HG03045 (cell line): ENCODE measurements around the gene KNCN.

ENCODE experiments used
- ATAC-seq: cut with Tn5 transposase; IDR thresholded peaks from one replicate; pipeline ENCODE4 v1.9.1; 2021; ENCODE audit warnings: mild to moderate bottlenecking, moderate library complexity; ENCODE audit not compliant: unreplicated experiment

The KNCN gene

DNA sequence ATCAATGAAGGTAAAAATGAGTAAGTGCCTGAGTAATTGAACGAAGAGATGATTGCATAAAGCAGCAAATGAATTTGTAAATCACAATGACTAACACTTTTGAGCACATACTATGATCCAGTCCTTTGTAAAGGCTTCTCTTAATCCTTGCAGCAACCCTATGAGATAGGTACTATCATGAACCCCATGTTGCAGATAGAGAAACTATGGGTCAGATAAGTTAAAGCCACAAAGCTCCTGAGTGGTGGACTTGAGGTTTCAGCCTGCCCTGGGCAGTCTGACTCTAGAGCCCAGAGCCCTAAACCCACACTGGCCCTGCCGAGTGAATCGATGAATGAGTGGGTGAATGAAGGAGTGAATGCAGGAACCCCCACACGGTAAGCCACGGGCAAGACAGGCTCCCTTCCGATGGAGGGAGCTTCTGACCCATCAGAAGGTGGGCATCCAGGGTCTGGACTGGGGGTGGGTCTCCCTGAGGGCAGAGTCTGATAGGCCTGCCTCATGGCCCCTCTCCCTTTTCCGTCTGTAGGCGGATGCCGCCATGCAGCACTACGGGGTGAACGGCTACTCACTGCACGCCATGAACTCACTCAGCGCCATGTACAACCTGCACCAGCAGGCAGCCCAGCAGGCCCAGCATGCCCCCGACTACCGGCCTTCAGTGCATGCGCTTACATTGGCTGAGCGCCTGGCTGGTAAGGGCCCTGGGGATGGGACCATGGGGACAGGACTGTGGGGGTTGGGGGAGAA lies 44.8 kb downstream of the KNCN start:
- no peak for ATAC-seq

DNA sequence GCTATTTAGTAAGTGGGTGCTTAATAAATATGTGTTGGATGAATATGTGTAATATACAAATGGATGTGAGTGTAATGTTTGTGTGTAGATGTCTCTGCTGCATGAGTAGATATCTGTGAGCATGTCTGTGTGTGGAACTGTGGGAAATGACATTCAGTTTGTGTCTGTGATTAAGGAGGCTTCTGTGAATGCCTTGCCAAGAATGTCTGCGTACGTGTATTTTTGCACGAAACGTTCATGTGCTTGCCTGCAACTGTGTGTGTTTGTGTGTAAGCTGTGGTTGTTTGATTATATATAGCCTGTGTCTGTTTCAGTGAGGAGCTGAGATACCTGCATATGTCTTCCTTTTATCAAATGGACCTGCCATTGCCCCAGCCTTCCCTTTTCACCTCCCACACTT lies 48.0 kb downstream of the KNCN start:
- no peak for ATAC-seq

DNA sequence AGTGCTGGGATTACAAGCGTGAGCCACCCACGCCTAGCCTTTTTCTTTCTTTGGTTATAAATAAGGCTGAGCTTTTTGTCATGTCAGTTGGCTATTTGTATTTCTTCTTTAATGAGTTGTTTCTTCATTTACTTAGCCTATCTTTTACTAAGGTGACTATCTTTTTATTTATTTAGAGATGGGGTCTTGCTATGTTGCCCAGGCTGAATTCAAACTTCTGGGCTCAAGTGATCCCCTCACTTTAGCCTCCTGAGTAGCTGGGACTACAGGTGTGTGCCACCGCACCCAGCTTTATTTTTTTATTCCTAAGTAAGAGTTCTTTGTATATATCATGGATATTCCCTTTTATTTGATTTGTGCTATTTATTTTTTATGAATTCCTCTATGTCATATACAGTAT lies 49.9 kb downstream of the KNCN start:
- ATAC-seq, result no peak

GRCh38 chr1:46497665-46498064 lies 53.8 kb downstream of the KNCN start:
- ATAC-seq, result no peak

- no peak for ATAC-seq
Observed at GRCh38 chr1:46497020-46497419, 54.4 kb downstream of the KNCN start.

- no peak for ATAC-seq
Observed at GRCh38 chr1:46496505-46496904, 54.9 kb downstream of the KNCN start.

GRCh38 chr1:46495778-46496177 lies 55.7 kb downstream of the KNCN start:
- ATAC-seq, result no peak
